Measurements from ENCODE around the gene IL4I1.

IL4I1 gene

DNA sequence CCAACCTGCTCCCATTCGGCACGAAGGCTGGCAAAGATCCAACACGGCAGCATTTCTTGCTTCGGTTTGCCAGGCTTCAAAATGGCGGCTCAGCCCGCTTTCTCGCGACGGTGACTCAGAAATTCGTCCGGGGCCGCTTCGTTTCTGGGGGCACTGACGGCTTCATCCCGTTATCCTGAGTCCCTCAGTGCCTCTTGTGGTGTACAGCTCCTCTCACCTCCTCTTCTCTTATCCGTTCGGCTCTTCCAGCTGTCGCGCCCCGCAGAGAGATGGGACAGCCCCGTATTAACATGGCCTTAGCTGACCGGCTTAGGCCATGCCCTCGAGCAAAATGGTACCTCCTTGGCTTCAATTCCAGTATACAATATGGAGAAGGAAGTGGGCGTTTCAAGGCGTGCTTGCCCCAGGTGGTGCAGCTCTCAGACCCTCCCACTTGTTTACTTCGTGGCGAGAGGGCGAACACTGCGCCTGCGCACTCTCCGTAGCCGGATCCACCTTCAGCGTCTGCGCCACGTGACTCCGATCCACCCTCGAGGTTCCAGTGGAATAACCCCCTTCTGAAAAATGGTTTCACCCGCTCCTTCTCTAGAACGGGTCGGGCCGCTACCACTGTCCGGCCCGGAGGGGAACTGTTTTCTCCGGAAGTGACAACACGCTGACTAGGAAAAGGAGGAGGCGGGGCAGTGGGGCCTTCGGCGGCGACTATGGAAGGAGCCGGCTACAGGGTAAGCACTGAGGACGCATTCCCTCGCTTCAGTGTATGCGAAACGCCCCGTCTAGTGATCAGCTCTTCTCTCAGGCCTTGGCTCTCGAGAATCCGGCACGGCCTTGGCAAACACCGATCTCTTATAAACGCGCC lies 19.4 kb downstream of the IL4I1 start, which contains the start of the genes AKT1S1 and TBC1D17:
TSS of gene AKT1S1 (minus strand) at position 336 of the 859 bp plus-strand sequence. CDS start 4,060 bp downstream, outside the sequence.
TSS of gene TBC1D17 (plus strand) at position 683 of the 859 bp plus-strand sequence. CDS start at position 705, 22 bp downstream.
- peak; percentile 100 for DNase-seq

DNA sequence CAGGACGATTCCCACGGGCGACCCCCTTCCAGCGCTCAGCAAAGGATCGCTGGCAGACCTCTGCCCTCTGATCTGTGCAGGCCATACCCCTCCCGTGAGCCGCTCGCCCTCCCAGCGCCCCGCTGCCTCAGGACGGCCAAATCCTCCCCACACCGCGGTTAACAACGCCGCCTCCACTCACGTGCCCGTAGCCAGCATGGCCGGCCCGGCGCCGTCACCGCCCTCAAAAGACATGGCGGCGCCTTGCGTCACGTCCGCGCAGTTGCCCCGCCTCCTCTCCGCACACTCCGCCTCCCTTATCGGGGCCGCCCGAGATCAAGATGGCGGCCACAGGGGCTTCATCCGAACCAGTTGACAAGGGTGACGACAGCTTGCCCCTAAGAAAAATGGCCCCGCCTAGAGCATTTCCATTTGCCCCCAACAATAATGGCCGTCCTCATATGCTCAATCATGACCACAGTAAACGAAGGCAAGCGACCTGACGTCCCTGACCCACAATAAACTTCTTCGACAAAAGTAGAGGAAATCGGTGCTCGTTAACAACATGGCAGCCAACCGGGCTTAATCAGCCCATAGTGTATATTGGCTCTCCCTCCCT lies 20.2 kb downstream of the IL4I1 start:
- DNase-seq = peak; percentile 99

DNA sequence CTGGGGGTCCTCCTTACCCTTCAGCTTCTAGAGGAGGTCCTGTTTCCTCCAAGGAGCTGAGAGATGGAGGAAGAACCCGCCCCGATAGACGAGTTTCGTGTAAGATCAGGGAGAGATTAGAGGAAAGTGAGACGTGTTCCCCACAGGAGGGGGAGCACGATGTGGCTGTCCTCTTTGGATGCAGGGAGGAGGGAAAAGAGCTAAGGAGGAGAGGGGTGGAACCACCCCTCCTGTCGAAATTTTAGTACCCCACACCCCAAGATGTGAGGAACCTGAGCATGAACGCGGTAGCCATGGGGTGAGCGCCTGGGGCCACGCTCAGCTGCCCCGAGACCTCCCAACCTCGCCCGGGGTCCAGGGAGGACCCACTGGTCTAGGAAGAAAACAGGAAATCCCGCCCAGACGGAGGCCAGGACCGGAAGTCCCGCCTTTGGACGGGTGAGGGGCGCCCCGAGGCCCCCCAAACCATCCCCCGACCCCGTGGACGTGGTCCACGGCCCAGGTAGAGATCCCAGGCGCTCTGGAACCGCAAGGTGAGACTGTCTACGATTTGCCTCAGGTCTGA lies 20.7 kb downstream of the IL4I1 start:
- peak; percentile 66 for DNase-seq

DNA sequence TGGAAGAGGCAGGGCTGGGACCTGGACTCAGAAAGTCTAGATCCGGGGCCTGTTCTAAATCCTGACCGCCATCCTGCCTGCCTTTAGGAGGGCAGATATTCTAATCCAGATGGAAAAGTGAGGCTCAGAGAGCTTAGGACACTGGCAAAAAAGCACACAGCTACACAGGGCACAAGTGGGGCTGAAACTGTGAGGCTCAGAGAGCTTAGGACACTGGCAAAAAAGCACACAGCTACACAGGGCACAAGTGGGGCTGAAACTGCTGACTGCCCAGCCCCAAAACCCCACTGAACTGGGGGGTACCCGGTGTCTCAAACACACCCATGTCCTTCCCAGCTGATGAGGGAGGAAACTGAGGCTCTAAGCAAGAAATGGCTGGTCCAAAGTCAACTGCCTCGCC lies 21.5 kb downstream of the IL4I1 start:
- DNase-seq = no peak

DNA sequence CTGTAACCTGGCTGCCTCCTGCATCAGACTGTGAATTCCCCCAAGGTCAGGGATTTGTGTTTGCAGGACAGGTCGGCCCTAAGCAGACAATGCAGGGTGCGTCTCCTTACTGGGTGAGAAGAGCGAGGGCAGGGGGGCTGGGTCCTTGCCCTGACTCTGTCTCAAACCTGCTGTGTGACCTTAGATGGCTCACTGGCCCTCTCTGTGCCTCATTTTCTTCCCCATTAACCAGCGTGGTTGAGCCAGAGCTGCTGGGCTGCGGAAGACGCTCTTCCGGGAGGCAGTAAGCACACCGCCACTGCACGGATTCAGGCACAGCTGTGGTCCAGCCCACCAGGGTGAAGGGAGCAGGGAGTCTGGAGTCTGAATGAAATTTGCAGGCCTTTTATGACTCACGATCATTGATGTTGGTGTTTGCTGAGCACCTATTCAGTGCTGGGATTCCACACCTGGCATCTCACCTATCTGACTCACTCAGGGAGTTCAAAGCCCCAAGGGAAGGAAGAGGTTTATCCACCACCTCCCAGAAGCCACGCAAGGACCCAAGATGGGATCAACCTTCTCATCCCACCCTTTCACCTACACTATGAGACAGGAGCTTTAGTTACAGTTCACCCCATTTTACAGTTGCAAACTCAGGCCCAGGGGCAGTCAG lies 22.1 kb downstream of the IL4I1 start:
- no peak for DNase-seq

DNA sequence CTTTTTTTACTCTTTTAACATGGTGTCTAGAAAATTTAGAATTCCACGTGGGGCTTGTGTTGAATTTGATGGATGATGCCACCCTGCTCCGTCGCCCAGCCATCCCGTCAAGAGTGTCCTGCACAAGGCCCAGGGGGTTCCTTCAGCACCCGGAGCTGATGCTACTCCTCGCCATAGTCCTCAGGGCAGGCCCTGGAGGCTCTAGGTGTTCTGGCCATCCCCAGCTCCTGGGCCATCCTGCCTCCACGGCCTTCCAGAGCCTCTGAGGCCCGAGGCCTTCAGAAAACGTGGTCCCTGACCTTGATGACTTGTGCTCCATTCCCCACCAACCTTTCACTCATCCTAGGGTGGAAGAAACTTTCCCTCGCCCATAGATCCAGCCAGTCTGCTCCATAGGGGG lies 22.9 kb downstream of the IL4I1 start:
- no peak for DNase-seq

DNA sequence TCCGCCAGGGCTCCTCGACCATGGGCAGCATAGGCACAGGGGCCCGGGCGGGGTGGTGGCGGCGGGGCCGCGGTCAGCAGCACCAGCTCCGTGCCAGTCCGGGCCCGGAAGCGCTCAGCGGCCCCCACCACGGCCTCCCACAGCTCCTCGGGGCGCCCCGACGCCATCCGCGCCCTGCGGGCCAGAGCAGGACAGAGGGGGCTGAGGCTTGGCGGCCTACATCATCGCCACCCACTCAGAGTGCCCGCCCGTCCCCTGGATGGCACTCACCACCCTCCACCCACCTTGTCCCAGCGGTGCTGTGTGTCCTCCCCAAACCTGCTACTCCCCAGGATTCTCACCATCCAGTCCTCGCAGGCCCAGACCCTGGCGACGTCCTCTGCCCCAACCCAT lies 23.6 kb downstream of the IL4I1 start:
- no peak for DNase-seq

DNA sequence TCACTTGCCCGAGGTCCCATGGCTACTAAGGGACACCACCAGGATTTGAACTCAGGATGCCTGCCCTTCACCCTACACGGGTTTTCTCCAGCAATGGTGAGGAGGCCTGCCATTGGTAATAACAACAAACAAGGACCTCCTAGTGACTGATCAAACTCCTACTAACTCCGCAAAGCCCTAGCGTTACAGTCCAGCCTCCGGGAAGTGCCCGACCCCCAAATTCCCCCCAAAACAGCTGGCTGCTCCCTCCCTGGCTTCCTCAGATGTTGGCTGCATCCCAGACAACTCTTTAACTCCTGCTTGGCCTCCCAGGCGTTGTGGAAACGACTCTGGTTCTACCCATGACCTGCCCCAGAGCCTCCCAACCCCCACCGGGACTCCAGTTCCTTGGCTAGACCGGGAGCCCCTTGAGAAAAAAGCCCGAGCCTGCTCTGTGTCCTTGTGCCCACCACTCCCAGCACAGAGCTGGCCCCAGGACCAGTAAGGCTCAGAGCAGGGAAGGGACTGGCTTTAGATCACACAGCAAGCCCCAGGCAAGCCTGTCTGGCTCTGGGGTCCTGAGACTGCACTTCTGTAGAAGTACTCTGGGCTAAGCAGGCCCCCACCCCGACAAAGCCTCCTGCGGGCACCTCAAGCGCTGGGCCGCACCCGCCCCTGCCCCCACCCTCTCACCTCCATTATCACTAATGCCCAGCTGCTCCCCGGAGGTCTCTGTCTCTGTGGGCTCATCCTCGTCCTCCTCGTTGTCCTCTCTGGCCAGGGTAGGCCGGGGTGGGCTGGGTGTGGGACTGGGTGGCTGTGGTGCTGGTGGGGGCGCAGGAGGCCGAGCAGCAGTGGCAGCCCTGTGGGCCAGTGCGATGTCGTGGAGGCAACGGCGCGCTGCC lies 24.2 kb downstream of the IL4I1 start:
- no peak for DNase-seq

DNA sequence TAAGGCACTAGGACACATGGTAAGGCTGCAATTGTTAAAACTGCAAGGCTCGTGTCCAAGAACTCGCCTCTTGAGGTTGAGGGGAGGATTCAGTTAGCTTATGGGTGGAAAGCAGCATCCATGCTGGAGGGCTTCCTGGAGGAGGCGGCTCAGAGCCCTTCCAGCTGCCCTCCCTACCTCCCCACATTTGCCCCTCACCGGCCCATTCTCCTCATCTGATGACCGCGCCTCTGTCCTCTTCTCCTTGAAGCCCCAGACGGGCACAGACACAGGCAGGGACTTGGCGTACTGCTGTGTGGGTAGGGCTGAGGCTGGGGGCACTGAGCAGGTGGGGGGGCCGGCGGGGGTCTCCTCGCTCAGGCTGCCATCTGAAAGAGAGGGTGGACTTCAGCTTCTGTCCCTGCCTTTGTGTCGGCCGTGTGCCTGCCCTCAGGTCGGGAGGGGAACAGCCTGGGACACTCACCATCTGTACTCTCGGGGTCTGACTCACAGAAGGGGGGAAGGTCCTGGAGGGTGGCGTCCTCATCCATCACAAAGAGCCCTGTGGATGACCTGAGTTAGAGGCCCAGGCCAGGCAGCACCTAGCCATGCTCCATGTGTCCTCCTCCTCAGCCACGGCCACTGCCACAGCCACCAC lies 25.2 kb downstream of the IL4I1 start:
- no peak for DNase-seq

DNA sequence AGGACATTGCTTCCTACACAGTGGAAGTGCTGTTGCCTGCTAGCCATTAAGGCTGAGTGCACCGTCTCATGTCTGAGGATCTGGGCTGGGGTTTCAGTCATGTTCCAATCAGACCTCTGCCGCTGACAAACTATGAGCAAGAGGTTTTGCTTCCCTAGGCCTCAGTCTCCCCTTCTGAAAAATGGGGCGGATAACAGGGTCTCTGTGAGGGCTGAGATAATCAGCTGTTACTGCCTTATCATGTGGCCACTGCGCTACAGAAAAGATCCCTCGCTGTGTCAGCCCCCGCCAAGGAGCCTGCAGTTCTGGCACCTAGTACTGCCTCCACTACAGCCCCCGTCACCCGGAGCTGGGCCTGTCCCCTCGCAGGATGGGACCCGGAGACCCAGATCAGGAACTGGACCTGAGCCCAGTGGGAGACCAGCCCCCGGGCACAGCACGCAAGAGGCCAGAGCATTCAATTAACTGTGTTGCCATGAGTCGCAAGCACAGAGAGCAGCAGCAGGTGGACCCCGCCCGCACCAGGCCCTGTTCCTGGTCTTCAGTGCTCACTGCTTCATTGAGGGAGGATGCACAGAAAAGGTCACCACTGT lies 26.3 kb downstream of the IL4I1 start:
- no peak for DNase-seq

DNA sequence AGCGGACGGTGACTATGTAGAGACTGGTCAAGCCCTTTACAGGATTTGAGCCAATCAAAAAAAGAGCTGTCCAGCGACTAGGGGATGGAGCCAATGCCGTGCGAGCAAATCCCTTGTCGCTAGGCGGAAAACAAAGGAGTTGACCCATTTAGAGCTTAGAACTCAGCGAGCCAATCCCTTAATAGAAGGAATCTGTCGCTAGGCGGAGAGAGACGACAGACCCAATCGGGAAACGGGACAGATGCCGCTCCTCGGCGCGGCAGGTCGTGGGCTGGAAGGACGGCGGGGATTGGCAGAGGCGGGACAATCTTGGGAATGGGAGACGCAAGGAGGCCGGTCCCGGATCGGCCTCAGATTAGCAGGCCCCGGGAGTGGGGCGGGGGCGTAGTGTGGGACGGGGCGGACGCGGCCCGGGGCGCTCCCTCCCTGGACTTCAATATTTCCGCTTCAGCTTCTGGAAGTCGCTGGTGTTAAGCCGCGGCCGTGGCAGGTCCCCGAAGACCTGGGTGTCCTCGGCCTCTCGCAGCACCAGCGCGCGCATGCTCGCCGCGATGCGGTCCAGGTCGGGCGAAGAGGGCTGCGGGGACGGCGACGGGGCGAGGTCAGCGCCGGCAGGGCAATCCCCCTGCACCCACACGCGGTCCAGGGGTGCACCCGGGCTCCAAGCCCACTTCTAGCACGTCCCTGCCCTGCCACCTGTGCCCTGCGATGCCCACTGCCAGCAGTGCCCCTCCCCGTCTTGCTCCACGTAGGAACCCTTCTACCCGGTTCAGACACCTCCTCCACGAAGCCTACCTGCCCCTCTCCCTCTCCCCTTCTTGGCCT lies 27.0 kb downstream of the IL4I1 start:
- DNase-seq = peak; percentile 98

DNA sequence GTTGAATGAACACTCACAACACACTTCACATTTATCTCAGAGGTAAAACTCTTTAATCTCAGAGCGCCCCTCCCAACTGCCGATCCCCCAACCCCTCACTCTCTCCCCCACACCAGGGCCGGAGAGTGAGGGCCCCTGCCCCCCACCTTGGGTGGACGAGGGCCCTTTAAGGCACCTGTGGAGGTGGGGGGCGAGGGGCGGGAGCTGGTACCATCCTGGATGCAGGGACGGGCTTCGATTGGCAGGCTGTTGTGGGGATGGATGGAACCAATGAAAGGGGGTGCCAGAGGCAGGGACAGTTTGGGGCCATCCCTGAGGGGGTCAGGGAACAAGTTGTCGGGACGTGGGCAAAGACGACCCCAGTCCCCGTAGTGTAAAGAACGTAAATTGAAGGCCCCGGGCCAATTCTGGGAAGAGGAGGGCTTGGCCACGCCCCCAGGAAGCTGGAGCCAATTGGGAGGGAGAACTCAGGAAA lies 27.6 kb downstream of the IL4I1 start:
- no peak for DNase-seq

DNA sequence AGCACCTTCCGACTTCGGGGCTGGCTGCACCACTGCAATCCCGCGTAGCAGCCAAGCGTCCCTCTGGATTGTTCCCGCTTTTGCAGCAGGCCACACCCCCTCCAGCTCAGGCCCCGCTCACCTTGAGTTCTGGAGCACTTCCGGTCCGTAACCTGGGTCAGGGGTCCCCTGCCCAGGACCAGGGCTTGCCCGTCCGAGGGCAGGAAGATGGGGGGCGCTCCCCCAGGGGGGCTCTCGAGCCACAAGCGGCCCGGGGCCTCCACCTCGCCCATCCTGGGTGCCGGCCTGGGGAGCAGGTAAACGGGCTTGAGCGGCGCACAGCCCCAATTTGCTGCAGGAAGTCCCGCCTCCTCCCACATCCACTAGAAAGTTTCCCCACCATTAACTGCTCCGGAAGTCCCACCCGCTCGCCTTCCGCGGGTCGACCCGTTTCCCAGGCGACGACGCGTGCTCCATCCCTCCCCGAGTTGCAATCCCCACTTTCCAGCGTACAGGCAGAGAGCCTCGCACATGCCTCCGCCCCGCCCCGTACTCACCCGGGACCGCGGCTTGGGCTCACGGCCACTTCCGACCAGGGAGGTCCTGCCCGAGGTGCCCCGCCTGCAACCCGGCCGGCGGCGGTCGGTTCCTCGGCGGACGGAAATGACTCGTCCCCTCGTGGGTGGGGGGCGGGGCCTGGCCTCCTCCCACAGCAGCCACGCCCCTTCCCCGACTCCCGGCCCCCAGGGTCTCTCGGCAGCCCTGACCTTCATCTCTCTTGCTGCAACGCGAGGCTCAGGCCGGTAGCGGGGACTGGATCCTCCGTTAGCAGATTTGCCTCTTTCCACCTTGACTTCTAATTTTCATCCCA lies 29.5 kb downstream of the IL4I1 start, which contains the start of gene PNKP:
TSS of gene PNKP (minus strand) at position 644 of the 850 bp plus-strand sequence. CDS start at position 272, 372 bp downstream.
- peak; percentile 89 for DNase-seq

DNA sequence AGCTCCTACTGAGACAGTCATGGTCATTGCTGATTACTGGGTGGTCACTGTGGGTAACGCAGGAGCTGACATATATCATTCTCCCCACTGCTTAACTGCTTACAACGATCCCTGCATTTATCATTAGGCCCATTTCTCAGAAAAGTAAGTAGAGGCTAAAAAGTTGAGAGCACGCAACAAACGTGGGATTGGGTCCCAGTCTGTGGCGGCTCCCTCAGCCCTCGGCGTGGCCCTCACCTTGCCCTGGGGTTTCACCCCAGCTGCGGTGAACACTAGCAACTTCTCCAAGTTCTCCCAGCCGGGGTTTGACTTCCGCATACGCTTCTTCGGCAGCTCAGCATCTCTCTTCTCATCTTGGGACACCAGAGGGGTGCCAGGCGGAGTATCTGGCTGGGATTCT lies 31.8 kb downstream of the IL4I1 start:
- no peak for DNase-seq

DNA sequence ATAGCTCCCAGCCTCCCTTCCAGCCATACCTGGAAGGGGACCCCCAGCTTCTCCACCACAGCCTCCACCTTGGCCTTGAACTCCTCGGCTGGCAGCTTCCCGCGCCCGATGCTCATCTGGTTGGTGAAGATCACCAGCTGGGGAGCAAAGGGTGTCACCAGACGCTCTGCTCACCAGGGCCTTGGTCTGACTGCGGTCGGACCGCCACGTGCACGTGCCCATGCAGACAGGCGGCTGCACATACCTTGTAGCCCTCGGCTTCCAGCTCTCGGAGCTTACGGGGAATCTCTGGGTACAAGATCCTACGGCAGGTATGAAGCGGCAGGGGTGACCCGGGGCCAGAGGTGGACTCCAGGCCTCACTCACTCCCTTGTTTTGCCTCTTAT lies 32.8 kb downstream of the IL4I1 start:
- no peak for DNase-seq

DNA sequence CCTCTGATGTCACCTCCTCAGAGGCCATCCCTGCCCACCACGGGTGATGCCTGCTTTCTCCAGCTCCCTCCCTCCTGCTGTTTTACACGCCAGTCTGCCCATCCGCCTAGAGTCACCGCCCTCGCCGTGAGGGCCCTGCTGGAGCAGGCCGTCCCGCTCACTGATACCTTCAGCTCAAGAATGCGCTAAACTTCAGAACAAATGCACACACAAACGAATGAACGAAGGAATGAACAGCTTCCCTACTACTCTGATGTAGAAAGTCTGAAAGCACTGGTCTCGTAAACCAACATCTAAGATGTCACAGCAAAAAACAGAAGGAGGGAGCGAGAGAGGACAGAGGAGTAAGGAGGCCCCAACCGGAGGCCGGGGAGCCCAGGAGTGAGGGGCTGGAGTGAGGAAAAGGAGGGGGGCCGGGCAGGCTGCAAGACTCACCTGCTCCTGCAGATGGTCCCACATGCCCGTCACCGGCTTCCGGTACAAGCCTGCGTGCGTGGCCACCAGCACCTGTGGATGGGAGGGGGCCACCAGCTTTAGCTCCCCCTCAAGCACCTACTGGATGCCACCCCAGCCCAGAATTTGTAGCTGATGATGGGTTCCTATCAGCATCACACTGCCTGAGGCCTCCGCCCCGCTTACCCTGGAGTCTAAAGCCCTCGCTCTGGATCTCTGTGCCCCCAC lies 33.3 kb downstream of the IL4I1 start:
- no peak for DNase-seq

DNA sequence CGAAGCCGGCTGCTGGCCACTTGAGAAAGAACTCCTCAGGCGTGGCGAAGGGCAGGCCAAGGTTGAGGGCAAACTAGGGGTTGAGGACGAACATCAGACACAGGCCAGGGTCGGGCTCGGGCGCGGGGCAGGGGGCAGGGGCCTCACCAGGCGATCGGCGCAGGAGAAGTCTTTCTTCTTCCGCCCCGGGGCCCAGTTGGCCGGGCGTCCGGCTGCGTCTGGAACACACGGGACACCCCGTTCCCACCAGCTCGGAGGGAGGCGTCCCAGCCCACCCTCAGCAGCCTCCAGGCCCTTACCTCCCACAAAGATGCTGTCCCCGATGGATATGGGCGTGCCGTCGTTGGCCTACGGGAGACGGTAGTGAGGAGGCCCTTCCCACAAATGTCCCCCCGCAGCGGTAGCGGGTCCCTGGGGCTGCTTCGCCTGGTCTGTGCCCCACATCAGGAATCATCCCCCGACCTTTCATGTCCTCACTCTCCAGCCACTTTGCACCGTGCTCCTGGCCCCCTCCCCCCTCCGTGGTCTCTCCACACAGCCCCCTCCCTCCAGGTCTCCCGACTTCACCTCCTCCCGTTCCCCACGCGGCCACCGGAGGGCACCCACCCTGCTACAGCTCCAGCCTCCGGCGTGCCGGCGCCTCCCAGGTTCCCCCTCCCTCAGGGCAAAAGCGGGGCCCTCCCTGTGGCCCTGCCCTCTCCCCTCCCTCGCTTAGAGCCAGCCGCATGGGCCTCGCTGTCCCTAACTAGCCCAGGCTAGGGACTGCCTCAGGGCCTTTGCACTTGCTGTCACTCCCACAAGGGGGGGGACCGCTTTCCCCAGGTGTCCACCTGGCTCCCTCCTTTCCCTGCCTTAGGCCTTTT lies 34.1 kb downstream of the IL4I1 start:
- DNase-seq = no peak
